Measurements from ENCODE around the gene PKP1.

PKP1 gene

GRCh38 chr1:201291916-201292315, 8.6 kb downstream of the PKP1 start:
- H3K4me3 ChIP-seq (ENCODE audit: insufficient read depth, low read depth, low read length): no peak overlapping the region
- H3K4me1 ChIP-seq (ENCODE audit: control insufficient read depth, insufficient read depth, low read length): peaks cover 16% of the 10 kb centered on the region
- no peaks in the 10 kb centered on the region for H3K36me3 ChIP-seq (ENCODE audit: control insufficient read depth, insufficient read depth, low read length)
- no peaks in the 10 kb centered on the region for H3K9me3 ChIP-seq (ENCODE audit: control insufficient read depth, low read length)
- no peaks in the 10 kb centered on the region for H3K27me3 ChIP-seq (ENCODE audit: control insufficient read depth, insufficient read depth, low read length, poor library complexity, severe bottlenecking)
- 90 to 92% methylated on average over 8 of the region's 8 CpGs for WGBS, 2 experiments
- no peak overlapping the region for H3K27ac ChIP-seq (ENCODE audit: insufficient read depth, low read depth, low read length, poor library complexity, severe bottlenecking)

GRCh38 chr1:201294876-201295275, 11.6 kb downstream of the PKP1 start:
- Histone ChIP-seq H3K27me3 (ENCODE audit: control insufficient read depth, insufficient read depth, low read length, poor library complexity, severe bottlenecking) (no peaks in the 10 kb centered on the region), H3K36me3 (ENCODE audit: control insufficient read depth, insufficient read depth, low read length) (no peaks in the 10 kb centered on the region), H3K4me3 (ENCODE audit: insufficient read depth, low read depth, low read length) (no peak overlapping the region), H3K9me3 (ENCODE audit: control insufficient read depth, low read length) (no peaks in the 10 kb centered on the region), H3K4me1 (ENCODE audit: control insufficient read depth, insufficient read depth, low read length) (peaks cover 23% of the 10 kb centered on the region), H3K27ac (ENCODE audit: insufficient read depth, low read depth, low read length, poor library complexity, severe bottlenecking) (peak overlapping the region; percentile 69)
- WGBS, 2 experiments: 22 to 43% methylated on average over 2 of the region's 2 CpGs

- Histone ChIP-seq H3K27ac (ENCODE audit: insufficient read depth, low read depth, low read length, poor library complexity, severe bottlenecking) (peak overlapping the region; percentile 69), H3K27me3 (ENCODE audit: control insufficient read depth, insufficient read depth, low read length, poor library complexity, severe bottlenecking) (no peaks in the 10 kb centered on the region), H3K36me3 (ENCODE audit: control insufficient read depth, insufficient read depth, low read length) (no peaks in the 10 kb centered on the region), H3K4me3 (ENCODE audit: insufficient read depth, low read depth, low read length) (no peak overlapping the region), H3K4me1 (ENCODE audit: control insufficient read depth, insufficient read depth, low read length) (peaks cover 23% of the 10 kb centered on the region), H3K9me3 (ENCODE audit: control insufficient read depth, low read length) (no peaks in the 10 kb centered on the region)
- 74% methylated on average over 4 of the region's 4 CpGs for WGBS, 2 experiments
Observed at GRCh38 chr1:201295346-201295745, 12.0 kb downstream of the PKP1 start.

- 77 to 89% methylated on average over 3 of the region's 3 CpGs for WGBS, 2 experiments
- no peak overlapping the region for H3K27ac ChIP-seq (ENCODE audit: insufficient read depth, low read depth, low read length, poor library complexity, severe bottlenecking)
- no peak overlapping the region for H3K4me3 ChIP-seq (ENCODE audit: insufficient read depth, low read depth, low read length)
- no peaks in the 10 kb centered on the region for H3K9me3 ChIP-seq (ENCODE audit: control insufficient read depth, low read length)
- peaks cover 23% of the 10 kb centered on the region for H3K4me1 ChIP-seq (ENCODE audit: control insufficient read depth, insufficient read depth, low read length)
- no peaks in the 10 kb centered on the region for H3K36me3 ChIP-seq (ENCODE audit: control insufficient read depth, insufficient read depth, low read length)
- no peaks in the 10 kb centered on the region for H3K27me3 ChIP-seq (ENCODE audit: control insufficient read depth, insufficient read depth, low read length, poor library complexity, severe bottlenecking)
Observed at GRCh38 chr1:201295861-201296260, 12.6 kb downstream of the PKP1 start.

- H3K27ac ChIP-seq (ENCODE audit: insufficient read depth, low read depth, low read length, poor library complexity, severe bottlenecking): no peak overlapping the region
- 91 to 94% methylated on average over 4 of the region's 4 CpGs for WGBS, 2 experiments
Observed at GRCh38 chr1:201296352-201296751, 13.0 kb downstream of the PKP1 start.

GRCh38 chr1:201298396-201299381, 15.4 kb downstream of the PKP1 start:
- Histone ChIP-seq H3K4me1 (ENCODE audit: control insufficient read depth, insufficient read depth, low read length) (peaks cover 31% of the 10 kb centered on the region), H3K4me3 (ENCODE audit: insufficient read depth, low read depth, low read length) (no peak overlapping the region), H3K36me3 (ENCODE audit: control insufficient read depth, insufficient read depth, low read length) (no peaks in the 10 kb centered on the region), H3K27me3 (ENCODE audit: control insufficient read depth, insufficient read depth, low read length, poor library complexity, severe bottlenecking) (no peaks in the 10 kb centered on the region), H3K9me3 (ENCODE audit: control insufficient read depth, low read length) (no peaks in the 10 kb centered on the region), H3K27ac (ENCODE audit: insufficient read depth, low read depth, low read length, poor library complexity, severe bottlenecking) (no peak overlapping the region)
- 95% methylated on average over 7 of the region's 7 CpGs for WGBS, 2 experiments

More at GRCh38 chr1:201296352-201296751, 13.0 kb downstream of the PKP1 start:
- H3K4me3 ChIP-seq (ENCODE audit: insufficient read depth, low read depth, low read length): no peak overlapping the region
- no peaks in the 10 kb centered on the region for H3K27me3 ChIP-seq (ENCODE audit: control insufficient read depth, insufficient read depth, low read length, poor library complexity, severe bottlenecking)
- H3K9me3 ChIP-seq (ENCODE audit: control insufficient read depth, low read length): no peaks in the 10 kb centered on the region
- peaks cover 23% of the 10 kb centered on the region for H3K4me1 ChIP-seq (ENCODE audit: control insufficient read depth, insufficient read depth, low read length)
- no peaks in the 10 kb centered on the region for H3K36me3 ChIP-seq (ENCODE audit: control insufficient read depth, insufficient read depth, low read length)

- Histone ChIP-seq H3K4me3 (ENCODE audit: insufficient read depth, low read depth, low read length) (no peak overlapping the region), H3K27ac (ENCODE audit: insufficient read depth, low read depth, low read length, poor library complexity, severe bottlenecking) (no peak overlapping the region)
- WGBS, 2 experiments: 75 to 79% methylated on average over 6 of the region's 6 CpGs
Observed at GRCh38 chr1:201299968-201300367, 16.7 kb downstream of the PKP1 start.

GRCh38 chr1:201300641-201301040, 17.3 kb downstream of the PKP1 start:
- Histone ChIP-seq H3K4me1 (ENCODE audit: control insufficient read depth, insufficient read depth, low read length) (peaks cover 15% of the 10 kb centered on the region), H3K4me3 (ENCODE audit: insufficient read depth, low read depth, low read length) (no peak overlapping the region), H3K9me3 (ENCODE audit: control insufficient read depth, low read length) (no peaks in the 10 kb centered on the region), H3K27me3 (ENCODE audit: control insufficient read depth, insufficient read depth, low read length, poor library complexity, severe bottlenecking) (no peaks in the 10 kb centered on the region), H3K27ac (ENCODE audit: insufficient read depth, low read depth, low read length, poor library complexity, severe bottlenecking) (no peak overlapping the region), H3K36me3 (ENCODE audit: control insufficient read depth, insufficient read depth, low read length) (no peaks in the 10 kb centered on the region)
- WGBS, 2 experiments: 65 to 71% methylated on average over 4 of the region's 4 CpGs

More at GRCh38 chr1:201299968-201300367, 16.7 kb downstream of the PKP1 start:
- H3K9me3 ChIP-seq (ENCODE audit: control insufficient read depth, low read length): no peaks in the 10 kb centered on the region
- no peaks in the 10 kb centered on the region for H3K27me3 ChIP-seq (ENCODE audit: control insufficient read depth, insufficient read depth, low read length, poor library complexity, severe bottlenecking)
- H3K4me1 ChIP-seq (ENCODE audit: control insufficient read depth, insufficient read depth, low read length): peaks cover 18% of the 10 kb centered on the region
- no peaks in the 10 kb centered on the region for H3K36me3 ChIP-seq (ENCODE audit: control insufficient read depth, insufficient read depth, low read length)

GRCh38 chr1:201302163-201303152, 19.2 kb downstream of the PKP1 start:
- Histone ChIP-seq H3K9me3 (ENCODE audit: control insufficient read depth, low read length) (no peaks in the 10 kb centered on the region), H3K27ac (ENCODE audit: insufficient read depth, low read depth, low read length, poor library complexity, severe bottlenecking) (no peak overlapping the region), H3K4me3 (ENCODE audit: insufficient read depth, low read depth, low read length) (no peak overlapping the region), H3K4me1 (ENCODE audit: control insufficient read depth, insufficient read depth, low read length) (peaks cover 15% of the 10 kb centered on the region), H3K36me3 (ENCODE audit: control insufficient read depth, insufficient read depth, low read length) (no peaks in the 10 kb centered on the region), H3K27me3 (ENCODE audit: control insufficient read depth, insufficient read depth, low read length, poor library complexity, severe bottlenecking) (no peaks in the 10 kb centered on the region)
- 77 to 78% methylated on average over 20 of the region's 20 CpGs for WGBS, 2 experiments

GRCh38 chr1:201304126-201304525, 20.8 kb downstream of the PKP1 start:
- Histone ChIP-seq H3K4me3 (ENCODE audit: insufficient read depth, low read depth, low read length) (no peak overlapping the region), H3K27me3 (ENCODE audit: control insufficient read depth, insufficient read depth, low read length, poor library complexity, severe bottlenecking) (no peaks in the 10 kb centered on the region), H3K9me3 (ENCODE audit: control insufficient read depth, low read length) (no peaks in the 10 kb centered on the region), H3K36me3 (ENCODE audit: control insufficient read depth, insufficient read depth, low read length) (no peaks in the 10 kb centered on the region), H3K27ac (ENCODE audit: insufficient read depth, low read depth, low read length, poor library complexity, severe bottlenecking) (no peak overlapping the region), H3K4me1 (ENCODE audit: control insufficient read depth, insufficient read depth, low read length) (peaks cover 20% of the 10 kb centered on the region)
- WGBS, 2 experiments: 86 to 93% methylated on average over 3 of the region's 3 CpGs
